Measurements from ENCODE around the gene TDO2. TPM values are rescaled to one million over a fixed set of nuclear protein-coding genes. Genes with fewer than 3 reads are reported as not detected.

The TDO2 gene
- total and polyA plus RNA-seq, 2 of the 4 experiments (the other 2 are of a cell fraction), result 0.09 to 0.18 TPM

GRCh38 chr4:155921597-155921996, 18.1 kb downstream of the TDO2 start:
- WGBS, 2 experiments (ENCODE audit: extremely low coverage in 2 of 2, insufficient read length in 1 of 2), result no CpG with 5 or more reads among the region's 1 CpG
- no peak overlapping the region for H2AK5ac ChIP-seq (ENCODE audit: low read depth, low read length)
- no peak overlapping the region for H3K18ac ChIP-seq (ENCODE audit: low read depth, low read length)
- H3K4me1 ChIP-seq (ENCODE audit: control insufficient read depth, insufficient read depth, low read length), result no peaks in the 10 kb centered on the region
- in situ Hi-C loops (cut with MboI; ENCODE audit: low sequenced_read_pairs) (no loop called here), intact Hi-C loops (cut with micrococcal nuclease) (no loop called here), dilution Hi-C loops (cut with HindIII; ENCODE audit: low sequenced_read_pairs, unreplicated experiment) (no loop called here)
- ChIA-PET CTCF (no interaction called here), POLR2A (ENCODE audit: unreplicated experiment) (no interaction called here)
- no peaks in the 10 kb centered on the region for H3K9me1 ChIP-seq (ENCODE audit: insufficient read depth, low read length)
- no peaks in the 10 kb centered on the region for H3K36me3 ChIP-seq (ENCODE audit: control insufficient read depth, insufficient read depth, low read length)
- H3K23ac ChIP-seq (ENCODE audit: low read depth, low read length), result no peak overlapping the region
- no peak overlapping the region for H4K5ac ChIP-seq (ENCODE audit: low read depth, low read length)
- no peaks in the 10 kb centered on the region for H4K20me1 ChIP-seq (ENCODE audit: insufficient read depth, low read length)
- TF ChIP-seq MXI1 (IDR thresholded peaks at IDR 0.05; ENCODE audit: borderline replicate concordance, low read depth, low read length) (no peak), NFE2L2 (IDR thresholded peaks at IDR 0.05; ENCODE audit: low read depth, low read length) (no peak), CHD1 (IDR thresholded peaks at IDR 0.05; ENCODE audit: low read depth, low read length) (no peak), FOS (IDR thresholded peaks at IDR 0.05; ENCODE audit: low read depth, low read length) (no peak), MAZ (IDR thresholded peaks at IDR 0.05; ENCODE audit: borderline replicate concordance, low read depth, low read length) (no peak), RFX5 (IDR thresholded peaks at IDR 0.05; ENCODE audit: low read depth, low read length) (no peak), RAD21 (IDR thresholded peaks at IDR 0.05; ENCODE audit: low read length) (no peak), USF2 (IDR thresholded peaks at IDR 0.05; ENCODE audit: low read depth, low read length) (no peak), CEBPB (IDR thresholded peaks at IDR 0.05; ENCODE audit: low read depth, low read length) (no peak)
- H4K91ac ChIP-seq (ENCODE audit: insufficient read depth, low read depth, low read length), result no peak overlapping the region
- H3K9me3 ChIP-seq (ENCODE audit: control insufficient read depth, insufficient read depth, low read length), result no peaks in the 10 kb centered on the region
- H2BK20ac ChIP-seq (ENCODE audit: low read depth, low read length), result no peak overlapping the region
- no peak overlapping the region for H3K4me3 ChIP-seq (ENCODE audit: insufficient read depth, low read depth, low read length)
- H3K4ac ChIP-seq (ENCODE audit: low read depth, low read length), result no peak overlapping the region
- H2BK120ac ChIP-seq (ENCODE audit: low read depth, low read length), result no peak overlapping the region
- no peak overlapping the region for H2BK15ac ChIP-seq (ENCODE audit: low read depth, low read length)
- H3K9ac ChIP-seq (ENCODE audit: low read depth, low read length), result no peak overlapping the region
- H3K27me3 ChIP-seq (ENCODE audit: control insufficient read depth, insufficient read depth, low read length), result no peaks in the 10 kb centered on the region
- no peak overlapping the region for H3K56ac ChIP-seq (ENCODE audit: extremely low read depth, insufficient read depth, low read length)
- DNase-seq (no peak), ATAC-seq (ENCODE audit: low read depth) (no peak)
- no peak overlapping the region for H2AFZ ChIP-seq (replicated peaks; ENCODE audit: low read length, poor library complexity)
- no TSS peak for BruUV-seq (replicated peaks)
- no peak overlapping the region for H3K27ac ChIP-seq (ENCODE audit: insufficient read depth, low read length)
- H4K8ac ChIP-seq (ENCODE audit: low read depth in 2 of 2, low read length in 2 of 2), result no peak overlapping the region
- no peak overlapping the region for H3K14ac ChIP-seq (replicated peaks; ENCODE audit: low read depth, low read length)
- no peak overlapping the region for H3K4me2 ChIP-seq (ENCODE audit: low read depth, low read length)
- no peak overlapping the region for H2BK5ac ChIP-seq (ENCODE audit: low read depth, low read length, poor library complexity, severe bottlenecking)
- H3K79me1 ChIP-seq (ENCODE audit: low read depth in 1 of 2, low read length in 2 of 2), result no peaks in the 10 kb centered on the region
- no peak overlapping the region for H2AK9ac ChIP-seq (replicated peaks; ENCODE audit: low read depth, low read length, poor library complexity)

All from IMR-90 (cell line).